Esophagus muscularis mucosa (tissue), 3 donors: ENCODE results near the gene WDSUB1.

Experiments used
- CTCF ChIP-seq, 3 experiments: fragments of 200-600 bp in 2 of 3; fragments of 450-650 bp in 1 of 3; sonication (generic) in 2 of 3; IDR thresholded peaks; one replicate each; pipeline ENCODE4 v1.5.1; 2017 to 2019; ENCODE audit warnings: antibody characterized with exemption in 3 of 3, mild to moderate bottlenecking in 2 of 3, moderate library complexity in 1 of 3
- POLR2A ChIP-seq: fragments of 450-650 bp; IDR thresholded peaks from one replicate; pipeline ENCODE4 v1.6.1; 2017; ENCODE audit warnings: antibody characterized with exemption, moderate library complexity, mild to moderate bottlenecking, low read depth

GRCh38 chr2:159298967-159299366 lies 12.5 kb upstream of the WDSUB1 start:
- TF ChIP-seq CTCF (IDR thresholded peaks at IDR 0.05) (no peak), POLR2A (no peak)
